Measurements from ENCODE around the gene OR10AD1. TPM values are rescaled to one million over a fixed set of nuclear protein-coding genes. Genes with fewer than 3 reads are reported as not detected.

The OR10AD1 gene
- total RNA-seq, 1 donor from 2014 or later: not detected

GRCh38 chr12:48197971-48198671, 5.0 kb downstream of the OR10AD1 start:
- H3K4me1 Mint-ChIP-seq (ENCODE audit: unreplicated experiment): peaks cover 11% of the 10 kb centered on the region
- peaks cover 39% of the 10 kb centered on the region for H3K27me3 Mint-ChIP-seq (ENCODE audit: unreplicated experiment)
- no peak for TF ChIP-seq CTCF (IDR thresholded peaks at IDR 0.05)
- peaks cover 4% of the 10 kb centered on the region for H3K9me3 Mint-ChIP-seq (ENCODE audit: unreplicated experiment)
- H3K4me3 Mint-ChIP-seq (ENCODE audit: unreplicated experiment): peak overlapping the region; percentile 71
- peak overlapping the region; percentile 70 for H3K27ac Mint-ChIP-seq (ENCODE audit: unreplicated experiment)
- DNase-seq (ENCODE audit: extremely low spot score, unreplicated experiment): peak; percentile 89
- no peaks in the 10 kb centered on the region for H3K36me3 Mint-ChIP-seq (ENCODE audit: unreplicated experiment)

- Mint-ChIP-seq H3K27me3 (ENCODE audit: unreplicated experiment) (peaks cover 39% of the 10 kb centered on the region), H3K36me3 (ENCODE audit: unreplicated experiment) (no peaks in the 10 kb centered on the region), H3K27ac (ENCODE audit: unreplicated experiment) (peak overlapping the region; percentile 70), H3K9me3 (ENCODE audit: unreplicated experiment) (no peaks in the 10 kb centered on the region), H3K4me3 (ENCODE audit: unreplicated experiment) (peak overlapping the region; percentile 71), H3K4me1 (ENCODE audit: unreplicated experiment) (peaks cover 11% of the 10 kb centered on the region)
- TF ChIP-seq CTCF (IDR thresholded peaks at IDR 0.05): peak; percentile 50
- no peak for DNase-seq (ENCODE audit: extremely low spot score, unreplicated experiment)
These were observed 5.5 kb downstream of the OR10AD1 start for GRCh38 chr12:48197549-48197970.

GRCh38 chr12:48194799-48195201, 8.3 kb downstream of the OR10AD1 start:
- H3K4me3 Mint-ChIP-seq (ENCODE audit: unreplicated experiment): no peak overlapping the region

GRCh38 chr12:48193623-48194022, 9.5 kb downstream of the OR10AD1 start:
- Mint-ChIP-seq H3K4me1 (ENCODE audit: unreplicated experiment) (peaks cover 11% of the 10 kb centered on the region), H3K4me3 (ENCODE audit: unreplicated experiment) (no peak overlapping the region), H3K27me3 (ENCODE audit: unreplicated experiment) (peaks cover 59% of the 10 kb centered on the region), H3K36me3 (ENCODE audit: unreplicated experiment) (no peaks in the 10 kb centered on the region), H3K27ac (ENCODE audit: unreplicated experiment) (no peak overlapping the region), H3K9me3 (ENCODE audit: unreplicated experiment) (no peaks in the 10 kb centered on the region)
- DNase-seq (ENCODE audit: extremely low spot score, unreplicated experiment): no peak
- no peak for TF ChIP-seq CTCF (IDR thresholded peaks at IDR 0.05)

More at GRCh38 chr12:48194799-48195201, 8.3 kb downstream of the OR10AD1 start:
- peaks cover 11% of the 10 kb centered on the region for H3K4me1 Mint-ChIP-seq (ENCODE audit: unreplicated experiment)
- no peaks in the 10 kb centered on the region for H3K9me3 Mint-ChIP-seq (ENCODE audit: unreplicated experiment)
- H3K36me3 Mint-ChIP-seq (ENCODE audit: unreplicated experiment): no peaks in the 10 kb centered on the region
- no peak for DNase-seq (ENCODE audit: extremely low spot score, unreplicated experiment)
- H3K27ac Mint-ChIP-seq (ENCODE audit: unreplicated experiment): no peak overlapping the region
- TF ChIP-seq CTCF (IDR thresholded peaks at IDR 0.05): no peak
- peaks cover 48% of the 10 kb centered on the region for H3K27me3 Mint-ChIP-seq (ENCODE audit: unreplicated experiment)

GRCh38 chr12:48192861-48193260, 10.2 kb downstream of the OR10AD1 start:
- TF ChIP-seq CTCF (IDR thresholded peaks at IDR 0.05): no peak
- Mint-ChIP-seq H3K4me3 (ENCODE audit: unreplicated experiment) (no peak overlapping the region), H3K27ac (ENCODE audit: unreplicated experiment) (no peak overlapping the region), H3K4me1 (ENCODE audit: unreplicated experiment) (peaks cover 6% of the 10 kb centered on the region), H3K9me3 (ENCODE audit: unreplicated experiment) (no peaks in the 10 kb centered on the region), H3K27me3 (ENCODE audit: unreplicated experiment) (peaks cover 66% of the 10 kb centered on the region), H3K36me3 (ENCODE audit: unreplicated experiment) (no peaks in the 10 kb centered on the region)
- no peak for DNase-seq (ENCODE audit: extremely low spot score, unreplicated experiment)

Measured in osteocyte (in vitro differentiated cells).